RPMI7951 (cell line): ENCODE data around the gene DNAJC24. TPM values are rescaled to one million over a fixed set of nuclear protein-coding genes. Genes with fewer than 3 reads are reported as not detected.

Experiments used
- DNase-seq: peaks from one replicate; pipeline ENCODE4 v3.0.0-alpha.2; 2012; ENCODE audit warnings: low read depth
- total RNA-seq: library from RNA; depleted of rRNA; stranded (reverse); fragments of >200 nt; shearing (Covaris generic); gene quantifications from 2 replicates; pipeline ENCODE4 v1.2.3, GENCODE V29; 2014

The DNAJC24 gene
- total RNA-seq, 1 experiment from 2014 or later, result 13.5 TPM

DNA sequence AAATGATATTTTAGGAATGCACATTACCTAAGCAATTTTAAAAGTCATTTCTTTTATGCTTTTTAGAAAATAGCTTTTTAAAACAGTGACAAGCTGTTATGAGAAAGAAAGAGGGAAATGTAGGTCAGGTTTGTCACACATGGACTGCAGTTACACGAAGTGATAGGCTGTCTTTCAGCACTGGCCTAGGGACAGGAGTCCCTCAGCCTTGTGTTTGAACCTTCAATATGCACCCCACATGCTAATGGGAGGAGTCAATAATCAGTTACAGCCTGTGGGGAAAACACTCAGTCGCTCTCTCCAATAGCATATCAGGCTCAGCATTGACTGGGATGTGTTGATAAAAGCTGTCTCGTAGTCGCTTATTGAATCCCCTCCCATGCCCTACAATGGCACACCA is 45.8 kb downstream of the DNAJC24 start:
- DNase-seq, result no peak

GRCh38 chr11:31417357-31417756 is 47.7 kb downstream of the DNAJC24 start:
- DNase-seq, result no peak

DNA sequence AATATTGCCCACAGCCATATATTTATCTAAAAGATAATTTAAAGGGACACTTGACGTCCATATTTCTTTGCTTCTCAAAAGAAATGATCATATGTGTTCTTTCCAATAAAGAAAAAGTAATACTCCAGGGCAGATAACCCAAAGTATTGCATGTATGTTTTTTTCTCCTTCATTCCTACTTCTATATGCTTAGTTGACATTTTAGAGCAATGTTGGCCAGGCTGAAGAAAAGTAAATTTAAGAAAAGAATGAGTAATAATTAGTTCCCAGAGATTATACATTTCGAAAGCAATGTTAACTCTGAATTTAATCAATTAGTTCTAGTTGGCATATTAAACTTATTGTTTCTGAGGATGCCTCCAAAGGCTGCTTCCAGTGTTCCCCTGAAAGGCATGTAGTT is 48.2 kb downstream of the DNAJC24 start:
- no peak for DNase-seq

GRCh38 chr11:31419138-31419537 is 49.5 kb downstream of the DNAJC24 start:
- no peak for DNase-seq

- no peak for DNase-seq
Observed at GRCh38 chr11:31419669-31420068, 50.0 kb downstream of the DNAJC24 start.

DNA sequence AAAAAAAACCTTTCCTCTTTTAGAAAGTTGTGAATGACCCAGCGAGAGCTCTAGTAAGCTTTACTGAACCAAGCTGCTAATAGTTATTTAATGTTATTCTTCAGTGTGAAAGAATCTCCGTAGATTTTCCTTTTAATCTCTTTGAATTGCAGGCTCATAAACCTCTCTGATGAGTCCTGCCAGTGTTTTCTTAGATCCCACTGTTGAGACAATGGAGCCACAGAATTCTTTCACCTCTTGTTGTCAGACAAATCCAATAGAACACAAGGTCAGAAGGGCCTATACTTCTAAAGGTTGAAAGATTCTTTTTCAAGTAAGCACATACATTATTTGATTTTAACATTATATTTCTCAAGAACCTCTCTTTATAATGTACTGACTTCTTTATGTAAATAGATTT is 52.2 kb downstream of the DNAJC24 start:
- DNase-seq, result no peak

- no peak for DNase-seq
Observed at GRCh38 chr11:31422703-31423102, 53.0 kb downstream of the DNAJC24 start.

DNA sequence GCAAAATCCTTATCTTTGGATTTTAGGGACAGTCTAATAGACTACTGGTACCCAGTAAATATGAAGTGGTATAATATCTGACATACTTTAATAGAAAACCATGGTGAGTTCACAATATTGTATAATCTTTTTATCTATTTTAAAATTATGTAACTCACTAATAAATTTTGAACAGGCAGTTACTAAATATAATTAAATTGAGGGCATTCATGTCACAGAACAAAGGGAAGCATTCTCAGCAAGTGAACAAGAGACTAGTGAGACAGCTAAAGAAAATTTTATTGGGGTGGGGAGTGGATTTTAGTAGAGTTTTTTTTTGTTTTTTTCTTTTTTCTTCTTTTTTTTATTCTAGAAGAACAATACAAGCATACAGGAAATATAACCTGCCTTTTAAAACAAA is 55.0 kb downstream of the DNAJC24 start:
- DNase-seq, result no peak

DNA sequence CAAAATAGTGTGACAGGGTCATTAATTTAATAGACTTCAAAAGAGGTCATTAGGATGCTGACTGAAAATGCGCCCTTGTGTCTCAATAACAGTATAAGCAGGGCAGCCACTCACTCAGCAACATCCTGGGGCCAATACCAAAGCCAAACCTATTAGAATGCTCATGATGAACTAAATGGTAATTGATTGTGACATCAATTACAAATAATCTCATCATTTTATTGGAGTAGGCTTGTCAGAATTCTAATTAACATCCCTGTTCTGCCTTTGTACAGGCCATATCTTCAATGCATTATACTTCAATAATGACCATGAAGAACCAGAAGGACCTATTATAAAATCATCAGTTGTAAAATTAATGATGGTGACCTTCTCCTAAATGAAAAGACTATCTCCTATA is 64.2 kb downstream of the DNAJC24 start:
- no peak for DNase-seq

DNA sequence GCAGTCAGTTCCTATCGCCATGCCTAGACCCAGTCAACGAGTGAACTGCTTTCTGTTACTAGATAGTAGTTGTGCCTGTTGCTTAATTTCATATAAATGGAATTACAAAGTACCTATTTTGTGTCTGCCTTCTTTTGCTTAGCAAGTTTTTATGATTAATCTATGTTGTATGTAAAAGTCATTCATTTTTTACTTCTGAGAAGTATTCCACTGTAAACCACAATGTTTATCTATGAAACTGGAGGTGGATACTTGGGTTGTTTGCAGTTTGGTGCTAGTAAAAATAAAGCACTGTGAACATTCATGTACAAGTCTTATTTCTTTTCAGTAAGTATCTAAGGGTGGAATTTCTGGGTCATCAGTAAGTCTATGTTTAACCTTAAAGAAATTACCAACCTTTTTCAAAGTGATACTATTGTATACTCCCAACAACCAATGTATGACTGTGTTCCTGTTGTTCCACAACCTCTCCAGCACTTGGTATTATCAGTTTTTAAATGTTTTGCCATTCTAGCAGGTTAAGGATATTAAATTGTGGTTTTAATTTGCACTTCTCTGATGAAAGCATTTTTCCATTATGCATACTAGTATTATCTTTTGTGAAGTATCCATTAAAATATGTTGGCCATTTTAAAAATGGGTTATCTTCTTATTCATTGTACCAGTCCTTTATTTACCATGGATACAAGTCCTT is 68.2 kb downstream of the DNAJC24 start:
- DNase-seq, result no peak

DNA sequence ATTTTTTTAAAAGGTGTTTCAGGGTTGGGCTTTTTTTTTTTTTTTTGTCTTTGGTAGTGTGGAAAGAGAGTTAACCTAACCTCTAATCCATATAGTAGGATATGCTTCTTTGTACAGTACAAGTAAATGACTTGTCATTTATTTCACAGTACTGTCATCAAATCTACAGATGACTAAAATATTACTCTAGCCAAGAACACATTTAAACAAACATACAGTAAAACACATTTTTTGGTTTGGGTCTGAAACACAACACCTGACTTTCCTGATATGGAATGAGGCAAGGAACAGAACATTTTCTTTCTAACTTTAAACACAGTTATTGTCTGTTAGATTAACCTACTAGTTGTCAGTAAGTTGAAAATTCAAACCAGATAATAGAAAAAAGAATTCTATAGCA is 71.6 kb downstream of the DNAJC24 start:
- DNase-seq, result no peak

DNA sequence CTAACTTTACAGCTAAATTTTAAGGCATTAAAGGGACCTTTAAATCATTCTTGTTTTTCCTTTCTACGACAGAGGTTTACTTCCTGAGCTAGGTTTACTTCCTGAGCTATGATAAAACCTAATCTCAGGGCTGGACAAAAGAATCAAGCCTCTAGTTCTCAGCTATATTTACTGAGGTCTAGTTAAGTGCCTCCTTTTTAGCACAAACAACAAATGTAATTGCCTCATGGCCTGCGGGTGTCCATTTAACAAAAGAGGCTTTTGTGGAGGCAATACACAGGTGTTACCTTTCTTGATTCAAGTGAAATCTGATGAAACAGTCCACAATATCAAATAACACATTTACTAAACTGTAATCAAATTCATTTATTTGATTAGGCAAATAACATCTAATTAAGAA is 72.4 kb downstream of the DNAJC24 start:
- no peak for DNase-seq

DNA sequence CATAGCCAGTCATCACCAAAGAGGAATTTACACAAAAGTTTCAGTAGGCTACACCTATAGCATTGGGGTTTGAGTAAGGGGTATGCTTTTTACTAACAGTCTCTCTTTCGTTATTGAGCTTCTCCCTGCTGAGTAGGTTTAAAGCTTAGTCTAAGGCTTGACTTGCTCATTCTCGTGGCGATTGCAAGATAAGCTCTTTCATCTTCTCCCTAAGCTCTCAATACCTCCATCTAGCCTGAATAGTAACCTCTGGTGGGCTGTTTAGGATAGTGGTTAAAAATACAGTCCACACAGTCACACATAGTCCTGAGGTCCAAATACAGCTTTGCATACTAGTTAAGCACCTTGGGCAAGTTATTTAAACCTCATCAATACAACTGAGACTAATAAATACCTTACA is 74.1 kb downstream of the DNAJC24 start:
- no peak for DNase-seq

GRCh38 chr11:31445621-31446020 is 76.0 kb downstream of the DNAJC24 start:
- no peak for DNase-seq

DNA sequence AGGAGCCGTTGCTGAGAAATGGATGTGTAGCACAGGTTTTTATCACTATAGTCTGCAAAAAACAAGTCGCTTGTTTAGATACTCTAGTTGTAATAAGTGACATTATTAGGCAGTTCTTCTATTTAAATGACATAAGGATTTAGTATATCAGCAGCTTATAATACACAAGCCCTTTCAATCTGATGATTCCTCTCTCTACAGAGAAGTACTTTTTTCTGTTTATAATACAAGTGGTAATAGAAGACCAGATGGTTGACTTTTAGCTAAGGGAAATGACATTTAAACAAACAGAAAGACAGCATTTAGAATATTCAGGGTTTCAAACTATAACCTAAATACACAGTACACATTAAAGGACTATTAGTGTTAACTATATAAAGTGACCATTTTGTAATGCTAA is 79.4 kb downstream of the DNAJC24 start:
- no peak for DNase-seq

DNA sequence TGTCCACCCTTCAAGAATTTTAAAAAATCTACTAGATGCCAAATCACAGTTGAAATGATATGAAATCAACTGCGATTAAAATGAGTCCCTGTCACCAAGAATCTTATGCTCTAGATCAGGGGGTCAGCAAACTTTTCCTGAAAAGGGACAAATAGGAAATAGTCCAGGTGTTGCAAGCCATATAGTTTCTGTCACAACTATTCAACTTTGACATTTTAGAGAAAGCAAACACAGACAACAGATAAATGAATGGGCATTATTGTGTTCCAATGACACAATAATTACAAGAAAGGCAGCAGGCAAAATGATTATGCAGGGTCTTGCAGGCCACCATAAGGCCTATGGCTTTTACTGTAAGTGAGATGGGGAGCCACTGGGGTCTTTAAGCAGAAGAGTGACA is 81.2 kb downstream of the DNAJC24 start:
- DNase-seq, result no peak

- DNase-seq, result no peak
Observed at GRCh38 chr11:31455177-31455576, 85.5 kb downstream of the DNAJC24 start.

DNA sequence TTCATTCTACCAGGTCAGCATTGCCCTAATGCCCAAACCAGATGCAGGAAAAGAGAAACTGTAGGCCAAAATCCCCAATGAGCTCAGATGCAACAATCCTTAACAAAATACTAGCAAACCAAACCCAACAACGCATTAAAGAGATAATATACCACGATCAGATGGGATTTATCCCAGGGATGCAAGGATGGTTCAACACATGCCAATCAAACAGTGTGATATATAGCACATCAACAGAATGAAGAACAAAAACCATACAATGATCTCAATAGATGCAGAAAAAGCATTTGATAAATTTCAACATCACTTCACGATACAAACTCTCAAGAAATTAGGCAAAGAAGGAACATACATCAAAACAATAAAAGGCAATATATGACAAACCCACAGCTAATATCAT is 94.8 kb downstream of the DNAJC24 start:
- DNase-seq, result no peak

DNA sequence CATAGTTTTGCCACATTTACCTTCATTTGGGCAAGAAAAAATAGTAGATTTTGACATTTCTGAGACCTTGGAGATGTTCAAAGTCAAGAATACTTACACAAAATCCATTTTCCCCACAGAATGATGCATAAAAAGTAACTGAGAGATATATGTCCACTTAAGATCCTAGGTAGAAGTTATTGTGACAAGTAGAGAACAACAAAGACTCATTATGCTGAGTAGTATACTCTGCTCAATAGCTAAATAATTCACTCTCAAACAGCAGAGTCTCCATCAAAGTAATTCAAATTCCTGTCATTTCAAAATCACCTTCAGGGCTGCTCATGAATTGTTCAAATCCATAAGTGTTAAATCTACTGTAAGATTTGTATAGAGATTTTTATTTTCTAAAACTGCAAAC is 104.4 kb downstream of the DNAJC24 start:
- no peak for DNase-seq

DNA sequence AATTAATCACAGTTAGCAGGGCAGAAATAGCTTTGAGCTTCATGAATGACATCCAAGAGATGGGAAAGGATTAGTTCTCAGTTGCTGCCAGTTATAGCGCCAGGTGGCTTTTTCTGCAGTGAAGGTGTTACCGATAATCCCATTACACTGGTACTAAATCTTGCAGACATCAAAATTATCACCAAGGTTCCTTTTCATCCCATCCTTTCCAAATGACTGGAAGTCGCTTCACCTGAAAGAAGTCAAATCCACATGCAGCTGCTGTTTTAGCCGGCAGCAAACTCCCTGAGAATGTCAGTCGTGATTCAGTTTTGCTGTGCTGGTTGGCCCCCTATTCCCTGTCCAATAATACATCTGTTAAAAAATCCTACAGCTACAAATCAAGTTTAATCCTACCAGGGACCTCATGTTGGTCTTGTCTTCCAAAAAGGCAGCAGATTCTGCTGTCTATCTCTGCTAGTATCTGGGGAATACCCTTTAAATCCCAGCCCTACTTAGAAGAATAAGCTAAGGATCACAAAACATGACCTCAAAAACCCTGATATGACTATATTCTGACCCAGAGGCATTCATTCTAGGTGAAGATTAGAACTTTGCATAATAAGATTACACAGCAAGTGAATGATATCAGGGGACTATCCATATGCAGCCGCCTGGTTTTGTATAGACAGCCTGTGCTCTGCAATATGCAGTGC is 108.0 kb downstream of the DNAJC24 start:
- no peak for DNase-seq

DNA sequence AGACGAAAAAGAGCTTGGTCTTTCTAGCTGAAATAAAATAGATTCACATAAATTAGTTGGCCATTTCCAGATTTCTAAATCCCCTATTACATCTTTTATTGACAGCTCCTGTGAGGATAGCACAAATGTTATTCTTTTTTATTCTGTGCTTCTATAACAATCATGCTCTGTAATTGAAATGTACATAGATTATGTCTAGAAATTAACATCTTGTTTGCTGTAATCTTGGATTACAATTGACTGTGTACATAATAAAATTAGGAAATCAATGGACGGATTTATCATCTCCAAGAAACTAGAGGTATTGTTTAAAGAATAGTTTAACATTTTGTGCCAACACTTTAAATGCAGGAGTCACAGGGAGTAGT is 108.5 kb downstream of the DNAJC24 start:
- no peak for DNase-seq

DNA sequence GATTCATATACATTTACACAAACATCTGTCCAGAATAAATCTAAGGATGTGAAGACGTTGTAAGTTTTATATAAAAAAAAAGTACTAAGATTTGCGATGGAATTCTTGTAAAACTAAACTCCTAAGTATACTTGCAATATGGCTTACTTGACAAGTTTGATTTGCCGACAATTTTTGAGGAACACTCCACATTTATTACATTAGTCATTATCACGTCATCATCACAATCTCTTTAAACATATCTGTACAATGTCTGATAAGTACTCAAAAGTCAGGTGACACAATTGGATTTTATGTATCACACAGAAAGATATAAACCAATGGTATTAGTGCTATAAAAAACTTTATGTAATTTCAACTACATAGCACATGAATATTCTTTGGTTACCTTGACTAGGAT is 109.4 kb downstream of the DNAJC24 start:
- DNase-seq, result no peak

DNA sequence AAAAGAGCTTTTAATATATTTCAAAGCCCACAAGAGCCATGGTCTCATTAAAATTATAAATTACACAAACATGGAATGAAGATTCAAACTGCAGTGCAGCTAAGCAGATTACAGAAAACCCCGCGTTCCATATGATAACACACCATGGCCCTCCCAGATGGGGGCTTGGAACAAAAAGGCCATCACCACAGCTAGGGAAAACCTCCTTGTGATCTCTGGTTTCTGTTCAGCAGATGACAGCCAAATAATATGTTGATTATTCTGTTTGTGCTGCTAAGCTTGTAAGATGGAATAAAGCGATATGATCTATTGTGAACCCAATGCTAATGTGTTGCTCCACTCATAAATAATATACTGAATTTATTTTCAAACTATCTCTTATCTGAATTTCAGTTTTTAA is 111.3 kb downstream of the DNAJC24 start:
- no peak for DNase-seq
